ENCODE measurements around the gene ALB.
"Not testable (repeated sequence)": the region's sequence is repeated elsewhere in the genome, so short reads cannot be mapped to it uniquely, and the experiment has no call there.

Gene ALB

GRCh38 chr4:73404042-73404441 lies at the start of gene ALB:
Gene ALB, plus strand, starts transcription at chr4:73404287. Its CDS starts 41 bp downstream, at chr4:73404328.
- no peak for DNase-seq

GRCh38 chr4:73357174-73357573 lies 46.9 kb upstream of the ALB start:
- not testable (repeated sequence) for DNase-seq

GRCh38 chr4:73369506-73370199 lies 34.4 kb upstream of the ALB start:
- DNase-seq, result not testable (repeated sequence)

GRCh38 chr4:73375328-73375741 lies 28.8 kb upstream of the ALB start:
- no peak for DNase-seq

- no peak for DNase-seq
Observed at GRCh38 chr4:73376251-73376650, 27.8 kb upstream of the ALB start.

GRCh38 chr4:73376976-73377375 lies 27.1 kb upstream of the ALB start:
- DNase-seq, result no peak

- DNase-seq, result no peak
Observed at GRCh38 chr4:73378887-73379286, 25.2 kb upstream of the ALB start.

- DNase-seq, result no peak
Observed at GRCh38 chr4:73379946-73380345, 24.1 kb upstream of the ALB start.

- no peak for DNase-seq
Observed at GRCh38 chr4:73381214-73381613, 22.9 kb upstream of the ALB start.

- no peak for DNase-seq
Observed at GRCh38 chr4:73383452-73383851, 20.6 kb upstream of the ALB start.

- DNase-seq, result no peak
Observed at GRCh38 chr4:73387552-73387951, 16.5 kb upstream of the ALB start.

GRCh38 chr4:73388887-73389286 lies 15.2 kb upstream of the ALB start:
- DNase-seq, result no peak

- not testable (repeated sequence) for DNase-seq
Observed at GRCh38 chr4:73389663-73390062, 14.4 kb upstream of the ALB start.

- no peak for DNase-seq
Observed at GRCh38 chr4:73391774-73392173, 12.3 kb upstream of the ALB start.

GRCh38 chr4:73392936-73393335 lies 11.2 kb upstream of the ALB start:
- no peak for DNase-seq

GRCh38 chr4:73396304-73396703 lies 7.8 kb upstream of the ALB start:
- DNase-seq, result no peak

GRCh38 chr4:73396993-73397972 lies 6.8 kb upstream of the ALB start:
- no peak for DNase-seq

GRCh38 chr4:73401412-73401811 lies 2.7 kb upstream of the ALB start:
- DNase-seq, result no peak

GRCh38 chr4:73404457-73404856 lies 370 bp downstream of the ALB start:
- no peak for DNase-seq

GRCh38 chr4:73405138-73405537 lies 1.1 kb downstream of the ALB start:
- DNase-seq, result no peak

- no peak for DNase-seq
Observed at GRCh38 chr4:73406548-73406875, 2.4 kb downstream of the ALB start.

GRCh38 chr4:73407227-73407673 lies 3.2 kb downstream of the ALB start:
- DNase-seq, result no peak

GRCh38 chr4:73408181-73408867 lies 4.2 kb downstream of the ALB start:
- no peak for DNase-seq

Measured in activated CD4-positive, alpha-beta T cell treated with anti-CD3 and anti-CD28 coated beads, Interleukin-2, Interleukin-6, amounts not matched to agents 100 ng/mL and 50 ng/mL, durations not matched to agents 16 hours and 8 hours (primary cell).